ENCODE data around the gene UBC. TPM values are rescaled to one million over a fixed set of nuclear protein-coding genes. Genes with fewer than 3 reads are reported as not detected.

The UBC gene
- total and polyA plus RNA-seq, 9 of the 15 experiments (the other 6 are each of a cell fraction or from before 2014, with no cell fraction given), result 533 to 1,153 (median 813) TPM

DNA sequence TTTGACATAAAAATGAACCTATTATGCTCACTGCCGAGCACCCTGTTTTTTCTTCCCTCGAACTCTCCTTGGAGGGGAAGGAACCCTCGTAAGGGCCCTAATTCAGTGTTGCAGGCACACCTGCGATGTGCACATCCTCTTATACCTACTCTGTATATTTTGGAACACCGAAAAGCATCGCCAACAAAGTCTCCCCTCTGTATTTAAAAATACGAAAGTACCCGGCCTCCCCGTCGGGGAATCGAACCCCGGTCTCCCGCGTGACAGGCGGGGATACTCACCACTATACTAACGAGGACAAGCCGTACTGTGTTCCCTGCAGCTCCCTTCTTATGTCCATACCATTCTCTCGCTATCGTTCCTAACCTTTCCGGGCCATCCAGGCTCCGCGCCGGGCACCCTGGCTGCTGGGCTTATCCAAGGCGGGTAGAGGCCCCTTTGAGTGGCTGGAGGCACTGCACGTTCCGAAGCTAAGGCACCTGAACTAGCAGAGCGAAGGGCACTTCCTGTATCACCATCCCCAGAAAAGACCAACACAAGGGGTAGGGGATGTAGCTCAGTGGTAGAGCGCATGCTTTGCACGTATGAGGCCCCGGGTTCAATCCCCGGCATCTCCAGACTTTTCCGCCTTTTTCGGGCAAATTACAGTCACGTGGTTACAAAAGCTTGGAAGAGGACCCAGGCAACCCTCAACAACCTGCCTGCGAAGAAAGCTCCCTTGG lies 25.1 kb upstream of the UBC start (continued):
- TF ChIP-seq SP2 (IDR thresholded peaks at IDR 0.05; ENCODE audit: extremely low read depth, low read depth, low read length, poor library complexity, severe bottlenecking) (no peak), MAFK (IDR thresholded peaks at IDR 0.05; ENCODE audit: low read length) (peak; percentile 33; the same call in 1 of the 2 replicates), HMG20B (CRISPR knock-in tag; IDR thresholded peaks at IDR 0.05) (no peak), MYC (IDR thresholded peaks at IDR 0.05; ENCODE audit: low read depth, low read length) (peak; percentile 90), MYC (CRISPR knock-in tag; IDR thresholded peaks at IDR 0.05; ENCODE audit: borderline replicate concordance, low read depth) (no peak), HDAC6 (IDR thresholded peaks at IDR 0.05; ENCODE audit: low read depth, low read length) (no peak; the same call in 1 of the 2 replicates), DNMT1 (IDR thresholded peaks at IDR 0.05) (no peak), RBM39 (optimal IDR thresholded peaks at IDR 0.05; ENCODE audit: low read depth, low read length) (peak; percentile 93), MCM3 (IDR thresholded peaks at IDR 0.05) (no peak), ZNF583 (CRISPR knock-in tag; IDR thresholded peaks at IDR 0.05) (no peak), ASH1L (IDR thresholded peaks at IDR 0.05; ENCODE audit: borderline replicate concordance, low read depth, partially characterized antibody) (no peak), HNRNPL (IDR thresholded peaks at IDR 0.05; ENCODE audit: low read depth, low read length) (no peak), JUN (IDR thresholded peaks at IDR 0.05; ENCODE audit: borderline replicate concordance, low read depth, low read length) (no peak), JUN (CRISPR knock-in tag; IDR thresholded peaks at IDR 0.05; ENCODE audit: borderline replicate concordance) (0 out of 2 replicates have a peak, but pooled peaks have one; percentile 73), POLR3G (IDR thresholded peaks at IDR 0.05; ENCODE audit: extremely low read depth, insufficient read length, insufficient replicate concordance) (peak; percentile 39), ETV5 (CRISPR knock-in tag; IDR thresholded peaks at IDR 0.05; ENCODE audit: low read depth) (no peak), GTF2F1 (IDR thresholded peaks at IDR 0.05; ENCODE audit: low read depth, low read length) (no peak), ESRRA (IDR thresholded peaks at IDR 0.05; ENCODE audit: borderline replicate concordance, low read depth) (no peak; the same call in 1 of the 2 replicates), BMI1 (IDR thresholded peaks at IDR 0.05; ENCODE audit: low read length) (no peak), MCM5 (IDR thresholded peaks at IDR 0.05; ENCODE audit: low read depth) (no peak)
- TF ChIP-seq, protein P1, sequence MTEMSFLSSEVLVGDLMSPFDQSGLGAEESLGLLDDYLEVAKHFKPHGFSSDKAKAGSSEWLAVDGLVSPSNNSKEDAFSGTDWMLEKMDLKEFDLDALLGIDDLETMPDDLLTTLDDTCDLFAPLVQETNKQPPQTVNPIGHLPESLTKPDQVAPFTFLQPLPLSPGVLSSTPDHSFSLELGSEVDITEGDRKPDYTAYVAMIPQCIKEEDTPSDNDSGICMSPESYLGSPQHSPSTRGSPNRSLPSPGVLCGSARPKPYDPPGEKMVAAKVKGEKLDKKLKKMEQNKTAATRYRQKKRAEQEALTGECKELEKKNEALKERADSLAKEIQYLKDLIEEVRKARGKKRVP (CRISPR knock-in tag; IDR thresholded peaks at IDR 0.05), result peak; percentile 1; the same call in 1 of the 2 replicates
- TF ChIP-seq, protein P2, sequence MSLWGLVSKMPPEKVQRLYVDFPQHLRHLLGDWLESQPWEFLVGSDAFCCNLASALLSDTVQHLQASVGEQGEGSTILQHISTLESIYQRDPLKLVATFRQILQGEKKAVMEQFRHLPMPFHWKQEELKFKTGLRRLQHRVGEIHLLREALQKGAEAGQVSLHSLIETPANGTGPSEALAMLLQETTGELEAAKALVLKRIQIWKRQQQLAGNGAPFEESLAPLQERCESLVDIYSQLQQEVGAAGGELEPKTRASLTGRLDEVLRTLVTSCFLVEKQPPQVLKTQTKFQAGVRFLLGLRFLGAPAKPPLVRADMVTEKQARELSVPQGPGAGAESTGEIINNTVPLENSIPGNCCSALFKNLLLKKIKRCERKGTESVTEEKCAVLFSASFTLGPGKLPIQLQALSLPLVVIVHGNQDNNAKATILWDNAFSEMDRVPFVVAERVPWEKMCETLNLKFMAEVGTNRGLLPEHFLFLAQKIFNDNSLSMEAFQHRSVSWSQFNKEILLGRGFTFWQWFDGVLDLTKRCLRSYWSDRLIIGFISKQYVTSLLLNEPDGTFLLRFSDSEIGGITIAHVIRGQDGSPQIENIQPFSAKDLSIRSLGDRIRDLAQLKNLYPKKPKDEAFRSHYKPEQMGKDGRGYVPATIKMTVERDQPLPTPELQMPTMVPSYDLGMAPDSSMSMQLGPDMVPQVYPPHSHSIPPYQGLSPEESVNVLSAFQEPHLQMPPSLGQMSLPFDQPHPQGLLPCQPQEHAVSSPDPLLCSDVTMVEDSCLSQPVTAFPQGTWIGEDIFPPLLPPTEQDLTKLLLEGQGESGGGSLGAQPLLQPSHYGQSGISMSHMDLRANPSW (CRISPR knock-in tag; IDR thresholded peaks at IDR 0.05), result peak; percentile 96
- TF ChIP-seq, protein P3, sequence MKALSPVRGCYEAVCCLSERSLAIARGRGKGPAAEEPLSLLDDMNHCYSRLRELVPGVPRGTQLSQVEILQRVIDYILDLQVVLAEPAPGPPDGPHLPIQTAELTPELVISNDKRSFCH (CRISPR knock-in tag; IDR thresholded peaks at IDR 0.05), result no peak
- TF ChIP-seq, protein P3 (tag; IDR thresholded peaks at IDR 0.05), result peak; percentile 77
- TF ChIP-seq, protein P4, sequence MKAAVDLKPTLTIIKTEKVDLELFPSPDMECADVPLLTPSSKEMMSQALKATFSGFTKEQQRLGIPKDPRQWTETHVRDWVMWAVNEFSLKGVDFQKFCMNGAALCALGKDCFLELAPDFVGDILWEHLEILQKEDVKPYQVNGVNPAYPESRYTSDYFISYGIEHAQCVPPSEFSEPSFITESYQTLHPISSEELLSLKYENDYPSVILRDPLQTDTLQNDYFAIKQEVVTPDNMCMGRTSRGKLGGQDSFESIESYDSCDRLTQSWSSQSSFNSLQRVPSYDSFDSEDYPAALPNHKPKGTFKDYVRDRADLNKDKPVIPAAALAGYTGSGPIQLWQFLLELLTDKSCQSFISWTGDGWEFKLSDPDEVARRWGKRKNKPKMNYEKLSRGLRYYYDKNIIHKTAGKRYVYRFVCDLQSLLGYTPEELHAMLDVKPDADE (conservative IDR thresholded peaks at IDR 0.05; ENCODE audit: control insufficient read depth, low read depth, low read length), result peak; percentile 60; the same call in 1 of the 2 replicates

Data from K562 (cell line).